Fibroblast of the aortic adventitia (primary cell): ENCODE data around the gene SPAG9. TPM values are rescaled to one million over a fixed set of nuclear protein-coding genes. Genes with fewer than 3 reads are reported as not detected.

ENCODE experiments used
- DNase-seq: peaks from one replicate; pipeline ENCODE4 v3.0.0-alpha.2; 2010; ENCODE audit warnings: low read depth
- H3K4me3 ChIP-seq: 2 replicates; pipeline ENCODE4 v1.5.1; 2011; ENCODE audit warnings: low read depth, mild to moderate bottlenecking, control low read depth, low read length, moderate library complexity
- CTCF ChIP-seq: IDR thresholded peaks from 2 replicates; pipeline ENCODE4 v1.5.1; 2011; ENCODE audit warnings: mild to moderate bottlenecking, low read length, control low read depth, inconsistent platforms; ENCODE audit not compliant: insufficient read depth
- total RNA-seq: library from RNA; depleted of rRNA; stranded (reverse); fragments of >200 nt; gene quantifications from 2 replicates; pipeline ENCODE4 v1.2.3, GENCODE V29; 2012; ENCODE audit warnings: low replicate concordance

Gene SPAG9
- total RNA-seq, 1 donor, result 135 TPM

GRCh38 chr17:50963139-50963538 is 157.5 kb downstream of the SPAG9 start:
- DNase-seq, result peak; percentile 35

GRCh38 chr17:50961282-50962220 is 159.1 kb downstream of the SPAG9 start:
- TF ChIP-seq CTCF, result no peak
- no peak overlapping the region for H3K4me3 ChIP-seq
- no peak for DNase-seq

More at GRCh38 chr17:50963139-50963538, 157.5 kb downstream of the SPAG9 start:
- no peak overlapping the region for H3K4me3 ChIP-seq
- TF ChIP-seq CTCF, result no peak

- no peak for DNase-seq
- no peak for TF ChIP-seq CTCF
- no peak overlapping the region for H3K4me3 ChIP-seq
These were observed 161.3 kb downstream of the SPAG9 start for GRCh38 chr17:50959341-50959740.

GRCh38 chr17:50957600-50958575 is 162.8 kb downstream of the SPAG9 start:
- no peak overlapping the region for H3K4me3 ChIP-seq
- DNase-seq, result no peak
- no peak for TF ChIP-seq CTCF

- DNase-seq, result peak; percentile 63
- no peak overlapping the region for H3K4me3 ChIP-seq
- peak; percentile 82 for TF ChIP-seq CTCF
These were observed 163.7 kb downstream of the SPAG9 start for GRCh38 chr17:50956750-50957523.

- no peak overlapping the region for H3K4me3 ChIP-seq
- TF ChIP-seq CTCF, result no peak
- DNase-seq, result no peak
These were observed 164.3 kb downstream of the SPAG9 start for GRCh38 chr17:50956409-50956749.
